ENCODE measurements around the gene MUC3A. TPM values are rescaled to one million over a fixed set of nuclear protein-coding genes. Genes with fewer than 3 reads are reported as not detected.

Gene MUC3A
- total RNA-seq, 1 experiment from 2014 or later, result 29.2 TPM

DNA sequence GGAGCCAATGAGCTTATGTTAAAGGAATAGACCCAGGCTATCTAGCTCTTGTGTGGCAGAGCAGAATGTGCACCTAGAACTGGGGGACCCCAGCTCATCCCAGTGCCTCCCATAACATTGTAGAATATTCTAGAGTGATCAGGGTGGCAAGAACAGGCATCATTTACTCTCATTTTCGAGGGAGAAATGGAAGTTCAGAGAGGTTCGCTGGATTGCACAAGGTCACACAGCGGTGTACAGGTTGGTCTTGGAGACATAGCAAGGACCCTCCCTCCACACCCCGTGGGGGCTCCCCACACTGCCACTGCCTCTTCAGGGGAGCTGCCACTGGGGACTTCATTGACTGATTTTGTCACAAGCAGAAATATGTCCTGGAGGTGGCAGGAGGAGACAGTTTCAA lies 29.0 kb downstream of the MUC3A start:
- H4K8ac ChIP-seq (replicated peaks; ENCODE audit: insufficient read length, low read depth, low read length), result no peak overlapping the region
- no peaks in the 10 kb centered on the region for H3K9me3 Mint-ChIP-seq
- no peaks in the 10 kb centered on the region for H3K79me2 ChIP-seq (ENCODE audit: insufficient read depth, low read length)
- H2BK20ac ChIP-seq (ENCODE audit: low read depth, low read length, poor library complexity, severe bottlenecking), result no peak overlapping the region
- no peak overlapping the region for H3K18ac ChIP-seq (ENCODE audit: insufficient read length, low read depth, low read length)
- H3K23ac ChIP-seq (ENCODE audit: insufficient read length, low read depth, low read length), result no peak overlapping the region
- no peak overlapping the region for H3T11ph ChIP-seq (ENCODE audit: low read length)
- no peak overlapping the region for H3K4me3 Mint-ChIP-seq
- no CpG with 5 or more reads among the region's 4 CpGs for WGBS (ENCODE audit: extremely low coverage, insufficient read length, low lambda C conversion rate)
- no peak overlapping the region for H3K4me2 ChIP-seq (ENCODE audit: insufficient read depth, insufficient read length, low read length)
- no peaks in the 10 kb centered on the region for H4K20me1 ChIP-seq (ENCODE audit: control insufficient read depth, insufficient read depth, insufficient read length)
- H3K9ac ChIP-seq (ENCODE audit: extremely low read depth, insufficient read length, low read length), result no peak overlapping the region
- H3K4ac ChIP-seq (ENCODE audit: low read depth, low read length), result no peak overlapping the region
- no peaks in the 10 kb centered on the region for H3K4me1 Mint-ChIP-seq
- H2BK12ac ChIP-seq (ENCODE audit: insufficient read length, low read depth, low read length), result no peak overlapping the region
- no peak for DNase-seq
- H2BK120ac ChIP-seq (ENCODE audit: low read depth, low read length, poor library complexity, severe bottlenecking), result no peak overlapping the region
- H3K27me3 ChIP-seq (ENCODE audit: insufficient read depth, low read length), result no peaks in the 10 kb centered on the region
- H3K56ac ChIP-seq (ENCODE audit: insufficient read length, low read depth, low read length), result no peak overlapping the region
- no peak overlapping the region for H2AFZ ChIP-seq (ENCODE audit: low read length)
- H3K27me3 Mint-ChIP-seq (ENCODE audit: low read depth), result peaks cover 2% of the 10 kb centered on the region
- H3K36me3 Mint-ChIP-seq (ENCODE audit: insufficient read depth in 1 of 3, low read depth in 3 of 3), result no peaks in the 10 kb centered on the region
- H3K23me2 ChIP-seq (ENCODE audit: insufficient read length, low read depth, low read length, poor library complexity, severe bottlenecking), result no peaks in the 10 kb centered on the region
- no peaks in the 10 kb centered on the region for H3K79me1 ChIP-seq (ENCODE audit: insufficient read depth, low read depth, low read length, poor library complexity, severe bottlenecking)
- H3K9me3 ChIP-seq (ENCODE audit: control insufficient read depth, low read depth, low read length), result no peaks in the 10 kb centered on the region
- no peak overlapping the region for H3K14ac ChIP-seq (ENCODE audit: insufficient read depth, low read length)
- TF ChIP-seq, protein P1, sequence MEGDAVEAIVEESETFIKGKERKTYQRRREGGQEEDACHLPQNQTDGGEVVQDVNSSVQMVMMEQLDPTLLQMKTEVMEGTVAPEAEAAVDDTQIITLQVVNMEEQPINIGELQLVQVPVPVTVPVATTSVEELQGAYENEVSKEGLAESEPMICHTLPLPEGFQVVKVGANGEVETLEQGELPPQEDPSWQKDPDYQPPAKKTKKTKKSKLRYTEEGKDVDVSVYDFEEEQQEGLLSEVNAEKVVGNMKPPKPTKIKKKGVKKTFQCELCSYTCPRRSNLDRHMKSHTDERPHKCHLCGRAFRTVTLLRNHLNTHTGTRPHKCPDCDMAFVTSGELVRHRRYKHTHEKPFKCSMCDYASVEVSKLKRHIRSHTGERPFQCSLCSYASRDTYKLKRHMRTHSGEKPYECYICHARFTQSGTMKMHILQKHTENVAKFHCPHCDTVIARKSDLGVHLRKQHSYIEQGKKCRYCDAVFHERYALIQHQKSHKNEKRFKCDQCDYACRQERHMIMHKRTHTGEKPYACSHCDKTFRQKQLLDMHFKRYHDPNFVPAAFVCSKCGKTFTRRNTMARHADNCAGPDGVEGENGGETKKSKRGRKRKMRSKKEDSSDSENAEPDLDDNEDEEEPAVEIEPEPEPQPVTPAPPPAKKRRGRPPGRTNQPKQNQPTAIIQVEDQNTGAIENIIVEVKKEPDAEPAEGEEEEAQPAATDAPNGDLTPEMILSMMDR (conservative IDR thresholded peaks at IDR 0.05), result no peak
- H2AK5ac ChIP-seq (ENCODE audit: insufficient read length, low read length), result no peak overlapping the region
- H3K27ac Mint-ChIP-seq, result no peak overlapping the region
- H4K5ac ChIP-seq (ENCODE audit: insufficient read length, low read depth, low read length), result no peak overlapping the region
- H3K27ac ChIP-seq (ENCODE audit: insufficient read length, low read depth, low read length), result no peak overlapping the region
- H2BK5ac ChIP-seq (ENCODE audit: insufficient read length, low read length), result no peak overlapping the region
- no peak overlapping the region for H4K91ac ChIP-seq (ENCODE audit: insufficient read length, low read depth, low read length)
- H2BK15ac ChIP-seq (ENCODE audit: low read depth, low read length), result no peak overlapping the region
- no peaks in the 10 kb centered on the region for H3K4me1 ChIP-seq (ENCODE audit: insufficient read depth, low read length)

Data from H9 (cell line).